B cell (primary cell): Measurements from ENCODE around the gene SNCB. TPM values are rescaled to one million over a fixed set of nuclear protein-coding genes. Genes with fewer than 3 reads are reported as not detected.
A peak's percentile ranks its signal among the peaks of the same experiment; 100 is the strongest.

Experiments
- ATAC-seq: fragments of 200-7000 bp; cut with Tn5 transposase; one replicate; pipeline ENCODE4 v1.10.0; 2021; ENCODE audit warnings: low read depth, mild to moderate bottlenecking, moderate number of reproducible peaks, moderate library complexity
- CTCF ChIA-PET: fragments of 350-600 bp; sonication (Branson Sonifier 250); formaldehyde crosslinking; loops from one replicate; lab custom pipeline; 2021; ENCODE audit warnings: antibody characterized with exemption, inconsistent platforms; lab: Charles Lee
- POLR2A ChIA-PET: fragments of 350-600 bp; sonication (Branson Sonifier 250); formaldehyde crosslinking; loops from one replicate; lab custom pipeline; 2021; ENCODE audit warnings: antibody characterized with exemption; lab: Charles Lee
- DNase-seq: peaks from one replicate; pipeline ENCODE4 v3.0.0; 2013
- H2AFZ ChIP-seq: 2 replicates; pipeline ENCODE4 v1.6.1; 2012; ENCODE audit warnings: mild to moderate bottlenecking, low read depth, low read length; ENCODE audit not compliant: insufficient read depth, poor library complexity, severe bottlenecking
- H3K27ac ChIP-seq, 2 donors: 1 replicate in 1 of 2; 2 replicates in 1 of 2; pipeline ENCODE4 v1.5.1; 2012 to 2013; ENCODE audit warnings: low read length in 2 of 2, mild to moderate bottlenecking in 2 of 2, moderate library complexity in 1 of 2
- H3K27me3 ChIP-seq, 4 experiments: fragments of 200-600 bp in 1 of 4; sonication (generic) in 1 of 4; replicated peaks in 1 of 4; 1 replicate in 2 of 4; 2 replicates in 2 of 4; pipeline versions ENCODE4 v1.6.1 to v1.7.0; 2013 to 2016; ENCODE audit warnings: low read length in 3 of 4, mild to moderate bottlenecking in 2 of 4, mixed read lengths in 1 of 4, moderate library complexity in 1 of 4; ENCODE audit not compliant: insufficient read depth in 4 of 4, control insufficient read depth in 3 of 4; ENCODE audit errors: control extremely low read depth in 1 of 4
- H3K36me3 ChIP-seq, 2 experiments: replicated peaks in 1 of 2; 1 replicate in 1 of 2; 2 replicates in 1 of 2; pipeline versions ENCODE4 v1.6.1 to v1.7.1; 2013; ENCODE audit warnings: low read length in 1 of 2; ENCODE audit not compliant: insufficient read depth in 2 of 2, control insufficient read depth in 1 of 2; ENCODE audit errors: control extremely low read depth in 1 of 2, extremely low read depth in 1 of 2
- H3K4me1 ChIP-seq, 2 donors: fragments of 200-600 bp in 1 of 2; sonication (generic) in 1 of 2; 1 replicate in 1 of 2; 2 replicates in 1 of 2; pipeline versions ENCODE4 v1.5.1 to v1.6.1; 2013 to 2017; ENCODE audit warnings: low read length in 2 of 2; ENCODE audit not compliant: control insufficient read depth in 2 of 2, insufficient read depth in 2 of 2
- H3K4me2 ChIP-seq: replicated peaks from 2 replicates; pipeline ENCODE3; 2012; ENCODE audit warnings: mild to moderate bottlenecking, low read depth, low read length; ENCODE audit not compliant: poor library complexity, severe bottlenecking
- H3K4me3 ChIP-seq, 5 experiments: fragments of 200-600 bp in 1 of 5; sonication (generic) in 1 of 5; 1 replicate in 3 of 5; 2 replicates in 2 of 5; pipeline versions ENCODE4 v1.5.1 to v1.7.0; 2011 to 2016; ENCODE audit warnings: low read length in 4 of 5, mild to moderate bottlenecking in 4 of 5, low read depth in 2 of 5, control low read depth in 1 of 5, moderate library complexity in 1 of 5; ENCODE audit not compliant: insufficient read depth in 1 of 5; ENCODE audit errors: control extremely low read depth in 1 of 5, extremely low read depth in 1 of 5
- H3K79me2 ChIP-seq: fragments of 200-600 bp; sonication (generic); one replicate; pipeline ENCODE4 v1.6.0; 2016; ENCODE audit warnings: low read length; ENCODE audit not compliant: control insufficient read depth, insufficient read depth
- H3K9ac ChIP-seq: fragments of 200-600 bp; sonication (generic); 2 replicates; pipeline ENCODE4 v1.6.1; 2017; ENCODE audit warnings: mild to moderate bottlenecking, low read length, moderate library complexity
- H3K9me3 ChIP-seq, 3 donors: one replicate each; pipeline versions ENCODE4 v1.6.1 to v1.7.1; 2013; ENCODE audit warnings: low read length in 2 of 3; ENCODE audit not compliant: control insufficient read depth in 2 of 3, insufficient read depth in 1 of 3; ENCODE audit errors: control extremely low read depth in 1 of 3
- H4K20me1 ChIP-seq: 2 replicates; pipeline ENCODE4 v1.6.0; 2012; ENCODE audit warnings: mild to moderate bottlenecking, low read length; ENCODE audit not compliant: insufficient read depth, control insufficient read depth, poor library complexity, severe bottlenecking
- H3K27ac Mint-ChIP-seq: one replicate; pipeline ENCODE4 v1.8.0; 2021; ENCODE audit warnings: mixed read lengths
- H3K27me3 Mint-ChIP-seq: one replicate; pipeline ENCODE4 v1.8.0; 2021; ENCODE audit warnings: mixed read lengths
- H3K4me1 Mint-ChIP-seq: one replicate; pipeline ENCODE4 v1.8.0; 2021; ENCODE audit warnings: mixed read lengths
- H3K4me3 Mint-ChIP-seq: one replicate; pipeline ENCODE4 v1.8.0; 2021; ENCODE audit warnings: mixed read lengths
- H3K9me3 Mint-ChIP-seq: one replicate; pipeline ENCODE4 v1.8.0; 2022; ENCODE audit warnings: mixed read lengths; ENCODE audit not compliant: insufficient read depth
- EZH2 ChIP-seq: IDR thresholded peaks from 2 replicates; pipeline ENCODE4 v1.6.1; 2012; ENCODE audit warnings: borderline replicate concordance, low read depth, mild to moderate bottlenecking, moderate library complexity, low read length; ENCODE audit not compliant: insufficient read depth, poor library complexity, severe bottlenecking
- WGBS: methylation state at CpG from one replicate; pipeline ENCODE4 v1.1.5; 2013; ENCODE audit warnings: missing lambda C conversion rate; ENCODE audit not compliant: insufficient coverage; 5-methylcytosine and 5-hydroxymethylcytosine counted together
- intact Hi-C: fragments of 100-400 bp; cut with micrococcal nuclease; formaldehyde crosslinking; loops from one replicate; pipeline ENCODE4 v1.10.0; 2022
- polyA plus RNA-seq: library from polyadenylated mRNA; depleted of rRNA; stranded (reverse); fragments of >200 nt; gene quantifications from 2 replicates; pipeline ENCODE4 v1.2.3, GENCODE V29; 2012
- total RNA-seq, 2 donors: library from RNA; stranded (reverse); fragments of 120-200 nt in 1 of 2; gene quantifications; 1 replicate in 1 of 2; 2 replicates in 1 of 2; pipeline versions ENCODE4 v1.2.3 to v1.2.4, GENCODE V29; 2013 to 2022
- TF ChIP-seq, protein P1 (sequence below): fragments of 200-600 bp; IDR thresholded peaks from one replicate; pipeline ENCODE4 v1.8.0; 2022; ENCODE audit warnings: antibody characterized with exemption, mild to moderate bottlenecking

SNCB gene
- total and polyA plus RNA-seq, 2 donors (not counting 1 experiment from before 2014, with no cell fraction given): 0.09 TPM; not detected in 1

DNA sequence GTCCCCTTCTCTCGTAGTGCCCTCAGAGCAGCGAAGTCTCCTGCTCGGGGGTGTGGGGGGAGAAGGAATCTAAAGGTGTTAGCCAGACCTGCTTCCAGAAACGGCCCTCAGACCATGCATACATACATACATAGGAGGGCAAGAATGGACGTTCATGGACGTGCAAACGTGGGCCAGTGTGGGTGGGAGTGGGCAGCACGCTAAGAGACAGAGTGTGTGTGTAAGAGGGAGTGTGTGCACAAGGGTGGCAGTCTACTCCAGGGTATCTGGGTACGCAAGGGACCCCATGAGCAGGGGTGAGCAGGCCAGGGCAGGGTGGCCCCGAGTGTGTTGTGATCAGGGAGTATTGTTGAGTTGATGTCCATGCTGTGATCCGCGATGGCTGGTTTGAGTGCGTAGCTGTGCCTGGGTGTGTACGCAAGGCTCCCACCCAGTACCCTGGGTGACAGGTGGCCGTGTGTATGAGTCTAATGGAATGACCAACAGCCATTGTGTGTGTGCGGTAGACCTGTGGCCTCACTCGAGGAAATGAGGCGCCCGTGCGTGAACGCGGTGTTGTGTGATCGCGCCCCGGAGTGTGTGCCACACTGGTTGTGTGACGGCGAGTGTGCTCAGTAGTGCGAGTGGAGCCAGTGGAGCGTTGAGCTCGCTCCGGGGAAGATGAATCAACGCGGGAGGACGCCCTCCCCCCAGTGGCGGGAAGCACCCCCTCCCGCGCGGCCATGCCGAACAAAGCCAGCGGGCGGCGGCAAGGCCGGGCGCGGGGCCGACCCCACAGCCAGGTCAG, 21.2 kb downstream of the SNCB start:
- H3K27me3 ChIP-seq: peaks cover 0 to 22% (median 8%) of the 10 kb centered on the region in 4 experiments
- Mint-ChIP-seq H3K9me3 (no peaks in the 10 kb centered on the region), H3K4me1 (peaks cover 12% of the 10 kb centered on the region), H3K27ac (peak overlapping the region; percentile 91), H3K4me3 (peak overlapping the region; percentile 98), H3K27me3 (peaks cover 19% of the 10 kb centered on the region)
- intact Hi-C loops: loop anchor here (1.0 kb wide), 1 partner anchor 193 kb away; the partner anchor contains the start of gene CLTB
- no peaks in the 10 kb centered on the region for H3K9me3 ChIP-seq
- no peaks in the 10 kb centered on the region for H3K79me2 ChIP-seq
- ChIA-PET CTCF (interaction anchor here (1.6 kb wide), 1 partner anchor 52 kb away, joined by 6 read pairs; no protein-coding TSS in a partner anchor), POLR2A (no interaction called here)
- H3K9ac ChIP-seq: peak overlapping the region; percentile 70
- H3K4me1 ChIP-seq: peaks cover 4 to 9% of the 10 kb centered on the region in 2 donors
- ATAC-seq (peak; percentile 54), DNase-seq (peak; percentile 68)
- H4K20me1 ChIP-seq: no peaks in the 10 kb centered on the region
- H3K36me3 ChIP-seq: no peaks in the 10 kb centered on the region
- WGBS: 27% methylated on average over 41 of the region's 46 CpGs
- TF ChIP-seq, protein P1, sequence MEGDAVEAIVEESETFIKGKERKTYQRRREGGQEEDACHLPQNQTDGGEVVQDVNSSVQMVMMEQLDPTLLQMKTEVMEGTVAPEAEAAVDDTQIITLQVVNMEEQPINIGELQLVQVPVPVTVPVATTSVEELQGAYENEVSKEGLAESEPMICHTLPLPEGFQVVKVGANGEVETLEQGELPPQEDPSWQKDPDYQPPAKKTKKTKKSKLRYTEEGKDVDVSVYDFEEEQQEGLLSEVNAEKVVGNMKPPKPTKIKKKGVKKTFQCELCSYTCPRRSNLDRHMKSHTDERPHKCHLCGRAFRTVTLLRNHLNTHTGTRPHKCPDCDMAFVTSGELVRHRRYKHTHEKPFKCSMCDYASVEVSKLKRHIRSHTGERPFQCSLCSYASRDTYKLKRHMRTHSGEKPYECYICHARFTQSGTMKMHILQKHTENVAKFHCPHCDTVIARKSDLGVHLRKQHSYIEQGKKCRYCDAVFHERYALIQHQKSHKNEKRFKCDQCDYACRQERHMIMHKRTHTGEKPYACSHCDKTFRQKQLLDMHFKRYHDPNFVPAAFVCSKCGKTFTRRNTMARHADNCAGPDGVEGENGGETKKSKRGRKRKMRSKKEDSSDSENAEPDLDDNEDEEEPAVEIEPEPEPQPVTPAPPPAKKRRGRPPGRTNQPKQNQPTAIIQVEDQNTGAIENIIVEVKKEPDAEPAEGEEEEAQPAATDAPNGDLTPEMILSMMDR: no peak
- no peak for TF ChIP-seq EZH2
- peak overlapping the region; percentile 76 for H2AFZ ChIP-seq
- H3K27ac ChIP-seq: no peak overlapping the region
- peak overlapping the region in 3 of 5 experiments; percentile 65 to 78 (median 73) for H3K4me3 ChIP-seq
- H3K4me2 ChIP-seq: peak overlapping the region; percentile 86
